GM12891 (cell line): ENCODE data around the gene FAM171A2.

ENCODE experiments used
- PAX5 ChIP-seq: IDR thresholded peaks from 2 replicates; pipeline ENCODE4 v1.6.1; 2011; ENCODE audit warnings: low read length, moderate library complexity, mild to moderate bottlenecking; ENCODE audit not compliant: insufficient read depth, severe bottlenecking
- POLR2A ChIP-seq: IDR thresholded peaks from 2 replicates; pipeline ENCODE4 v1.6.1; 2011; ENCODE audit warnings: low read depth, low read length, control low read depth
- POLR2AphosphoS5 ChIP-seq: IDR thresholded peaks from 2 replicates; pipeline ENCODE4 v1.6.1; 2011; ENCODE audit warnings: low read depth, low read length, control low read depth
- SPI1 ChIP-seq: IDR thresholded peaks from 2 replicates; pipeline ENCODE4 v1.6.1; 2011; ENCODE audit warnings: low read depth, low read length, control low read depth
- TAF1 ChIP-seq: IDR thresholded peaks from 2 replicates; pipeline ENCODE4 v1.6.1; 2011; ENCODE audit warnings: low read depth, low read length, control low read depth

DNA sequence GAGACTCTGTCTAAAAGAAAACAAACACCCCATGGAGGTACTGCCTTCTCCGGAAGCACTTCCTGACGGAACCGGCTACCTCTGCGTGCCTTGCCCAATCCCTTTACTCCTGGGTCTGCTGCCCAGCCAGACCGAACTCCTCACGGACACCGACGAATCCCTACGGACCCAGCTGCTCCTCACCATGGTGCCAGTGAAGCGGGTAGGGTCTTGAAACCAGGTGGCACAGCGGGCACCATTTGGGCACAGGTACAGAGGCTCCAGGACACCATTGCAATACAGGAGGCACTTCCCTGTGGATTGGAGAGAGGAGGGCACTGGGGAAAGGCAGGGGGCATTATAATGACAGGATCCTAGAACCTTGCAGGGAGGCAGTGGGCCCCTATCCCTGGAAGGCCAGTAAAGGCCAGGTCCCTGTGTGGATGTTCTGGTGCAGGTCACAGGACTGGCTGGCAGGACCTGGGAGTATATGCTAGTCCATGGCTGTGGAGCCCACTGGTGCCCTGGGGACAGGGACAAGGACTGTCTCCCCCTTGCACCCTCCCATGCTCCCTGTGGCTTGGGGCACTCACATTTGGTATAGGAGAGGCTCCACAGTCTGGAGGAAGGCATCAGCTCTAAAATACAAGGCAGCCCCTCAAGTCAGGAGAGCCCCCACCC is 41.3 kb downstream of the FAM171A2 start:
- TF ChIP-seq POLR2AphosphoS5 (no peak), POLR2A (no peak), TAF1 (no peak), SPI1 (no peak), PAX5 (no peak)
